Measurements from ENCODE around the gene VSTM1.

GRCh38 chr19:54102421-54103169 is 38.9 kb upstream of the VSTM1 start, which contains the start of gene NDUFA3:
- TF ChIP-seq, protein P1, sequence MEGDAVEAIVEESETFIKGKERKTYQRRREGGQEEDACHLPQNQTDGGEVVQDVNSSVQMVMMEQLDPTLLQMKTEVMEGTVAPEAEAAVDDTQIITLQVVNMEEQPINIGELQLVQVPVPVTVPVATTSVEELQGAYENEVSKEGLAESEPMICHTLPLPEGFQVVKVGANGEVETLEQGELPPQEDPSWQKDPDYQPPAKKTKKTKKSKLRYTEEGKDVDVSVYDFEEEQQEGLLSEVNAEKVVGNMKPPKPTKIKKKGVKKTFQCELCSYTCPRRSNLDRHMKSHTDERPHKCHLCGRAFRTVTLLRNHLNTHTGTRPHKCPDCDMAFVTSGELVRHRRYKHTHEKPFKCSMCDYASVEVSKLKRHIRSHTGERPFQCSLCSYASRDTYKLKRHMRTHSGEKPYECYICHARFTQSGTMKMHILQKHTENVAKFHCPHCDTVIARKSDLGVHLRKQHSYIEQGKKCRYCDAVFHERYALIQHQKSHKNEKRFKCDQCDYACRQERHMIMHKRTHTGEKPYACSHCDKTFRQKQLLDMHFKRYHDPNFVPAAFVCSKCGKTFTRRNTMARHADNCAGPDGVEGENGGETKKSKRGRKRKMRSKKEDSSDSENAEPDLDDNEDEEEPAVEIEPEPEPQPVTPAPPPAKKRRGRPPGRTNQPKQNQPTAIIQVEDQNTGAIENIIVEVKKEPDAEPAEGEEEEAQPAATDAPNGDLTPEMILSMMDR (IDR thresholded peaks at IDR 0.05; ENCODE audit: poor library complexity): no peak
- TF ChIP-seq EZH2 (IDR thresholded peaks at IDR 0.05; ENCODE audit: borderline replicate concordance) (no peak), EZH2phosphoT487 (IDR thresholded peaks at IDR 0.05; ENCODE audit: low read depth, severe bottlenecking, unreplicated experiment) (no peak)

Measured in hepatocyte (in vitro differentiated cells).